ENCODE measurements around the gene TRIM28.
"Not testable (repeated sequence)": the region's sequence is repeated elsewhere in the genome, so short reads cannot be mapped to it uniquely, and the experiment has no call there.

TRIM28 gene

GRCh38 chr19:58519355-58520256, 24.3 kb upstream of the TRIM28 start, which contains the start of gene ZBTB45:
TSS of gene ZBTB45 (minus strand) at chr19:58519810. CDS start at chr19:58517673, 2,137 bp downstream.
- DNase-seq: peak; percentile 80 to 98 (median 88)

GRCh38 chr19:58520257-58520599, 23.6 kb upstream of the TRIM28 start:
- no peak for DNase-seq

- no peak for DNase-seq
Measured at GRCh38 chr19:58521651-58522050, 22.2 kb upstream of the TRIM28 start.

- DNase-seq: no peak
Measured at GRCh38 chr19:58522709-58523108, 21.2 kb upstream of the TRIM28 start.

- DNase-seq: no peak
Measured at GRCh38 chr19:58529405-58529804, 14.5 kb upstream of the TRIM28 start.

GRCh38 chr19:58531034-58531840, 12.6 kb upstream of the TRIM28 start:
- DNase-seq: no peak

- DNase-seq: no peak
Measured at GRCh38 chr19:58535857-58536256, 8.0 kb upstream of the TRIM28 start.

GRCh38 chr19:58536852-58537798, 6.7 kb upstream of the TRIM28 start:
- DNase-seq: no peak

GRCh38 chr19:58538257-58539168, 5.4 kb upstream of the TRIM28 start:
- no peak for DNase-seq

GRCh38 chr19:58539169-58539559, 4.7 kb upstream of the TRIM28 start:
- not testable (repeated sequence) for DNase-seq

- not testable (repeated sequence) for DNase-seq
Measured at GRCh38 chr19:58542641-58543372, 1.1 kb upstream of the TRIM28 start.

GRCh38 chr19:58544591-58545285, 874 bp downstream of the TRIM28 start:
- DNase-seq: no peak

GRCh38 chr19:58545286-58546018, 1.6 kb downstream of the TRIM28 start:
- no peak for DNase-seq

- no peak for DNase-seq
Measured at GRCh38 chr19:58546019-58546530, 2.2 kb downstream of the TRIM28 start.

- no peak for DNase-seq
Measured at GRCh38 chr19:58547323-58548312, 3.8 kb downstream of the TRIM28 start.

- no peak for DNase-seq
Measured at GRCh38 chr19:58548859-58549663, 5.2 kb downstream of the TRIM28 start.

Measured in activated naive CD4-positive, alpha-beta T cell (primary cell).